C1 segment of cervical spinal cord (tissue), 14 donors: ENCODE data around the gene CXCR4.
"Not testable (repeated sequence)": the region's sequence is repeated elsewhere in the genome, so short reads cannot be mapped to it uniquely, and the experiment has no call there.

Experiments used
- DNase-seq, 14 donors: peaks; one replicate each; lab custom pipeline; 2025; lab: John Stamatoyannopoulos, UW

Gene CXCR4

GRCh38 chr2:136115183-136115761, 2.7 kb downstream of the CXCR4 start:
- DNase-seq = no peak

- DNase-seq = no peak
Measured at GRCh38 chr2:136114382-136114781, 3.6 kb downstream of the CXCR4 start.

- no peak for DNase-seq
Measured at GRCh38 chr2:136113209-136113971, 4.6 kb downstream of the CXCR4 start.

GRCh38 chr2:136112317-136113208, 5.4 kb downstream of the CXCR4 start:
- peak in 7 of 14 donors; percentile 24 to 63 (median 36) for DNase-seq

- no peak for DNase-seq
Measured at GRCh38 chr2:136111711-136112110, 6.2 kb downstream of the CXCR4 start.

GRCh38 chr2:136110526-136110925, 7.4 kb downstream of the CXCR4 start:
- DNase-seq = no peak

GRCh38 chr2:136108463-136108862, 9.5 kb downstream of the CXCR4 start:
- DNase-seq = no peak

GRCh38 chr2:136107051-136108033, 10.6 kb downstream of the CXCR4 start:
- DNase-seq = no peak

GRCh38 chr2:136106505-136106904, 11.4 kb downstream of the CXCR4 start:
- DNase-seq = no peak

- DNase-seq = no peak
Measured at GRCh38 chr2:136104977-136105376, 13.0 kb downstream of the CXCR4 start.

- no peak for DNase-seq
Measured at GRCh38 chr2:136101042-136101441, 16.9 kb downstream of the CXCR4 start.

GRCh38 chr2:136098441-136098840, 19.5 kb downstream of the CXCR4 start:
- no peak for DNase-seq

- DNase-seq = no peak
Measured at GRCh38 chr2:136093583-136093982, 24.4 kb downstream of the CXCR4 start.

GRCh38 chr2:136091899-136092298, 26.1 kb downstream of the CXCR4 start:
- no peak for DNase-seq

- DNase-seq = not testable (repeated sequence)
Measured at GRCh38 chr2:136087901-136088460, 30.0 kb downstream of the CXCR4 start.

GRCh38 chr2:136086253-136087016, 31.5 kb downstream of the CXCR4 start:
- DNase-seq = no peak

GRCh38 chr2:136085453-136086209, 32.3 kb downstream of the CXCR4 start:
- no peak for DNase-seq

- DNase-seq = no peak
Measured at GRCh38 chr2:136081582-136082210, 36.3 kb downstream of the CXCR4 start.

GRCh38 chr2:136080114-136080513, 37.8 kb downstream of the CXCR4 start:
- no peak for DNase-seq
